NCI-H2196 (cell line): ENCODE data around the gene LARGE1.
A peak's percentile ranks its signal among the peaks of the same experiment; 100 is the strongest.

ENCODE experiments used
- DNase-seq: peaks from one replicate; lab custom pipeline; 2025; ENCODE audit not compliant: unreplicated experiment; lab: John Stamatoyannopoulos, UW

The LARGE1 gene

DNA sequence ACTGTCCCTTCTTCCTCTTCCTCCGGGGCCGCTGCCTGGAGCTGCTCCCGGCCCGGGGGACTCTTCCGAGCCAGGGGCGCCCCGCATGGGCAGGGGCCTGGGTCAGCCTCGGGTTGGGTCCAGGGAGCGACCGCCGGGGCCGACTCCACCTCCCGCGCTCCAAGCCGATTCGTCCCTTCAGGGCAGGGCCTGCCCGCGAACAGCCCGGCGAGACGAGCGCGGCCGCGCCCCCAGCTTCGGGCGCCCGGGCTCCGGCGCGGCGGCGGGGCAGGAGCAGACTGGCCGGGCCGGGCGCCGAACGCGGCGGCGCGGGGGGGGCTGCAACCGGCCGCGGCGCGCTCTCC, at the start of gene LARGE1:
TSS of gene LARGE1 (minus strand) at position 280 of the 344 bp plus-strand sequence.
- DNase-seq: no peak

DNA sequence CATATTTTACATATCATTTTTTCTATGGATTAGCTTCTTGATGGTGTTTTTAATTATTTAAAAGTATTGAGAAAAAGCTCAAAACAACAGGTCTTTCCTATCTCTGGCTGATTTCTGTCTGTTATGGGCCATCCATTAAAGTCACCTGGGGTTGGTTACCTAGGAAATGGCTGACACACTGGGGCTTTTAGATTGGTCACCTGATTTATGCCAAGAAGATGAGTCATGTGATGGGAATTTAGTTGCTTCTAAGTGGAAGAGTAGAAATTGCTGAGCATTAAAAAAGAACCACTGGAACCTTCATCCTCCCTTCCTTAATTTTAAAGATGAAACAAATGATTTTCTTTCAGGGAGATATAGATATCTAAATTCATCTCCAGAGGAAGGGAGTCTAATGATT, 48.8 kb upstream of the LARGE1 start:
- DNase-seq: no peak

DNA sequence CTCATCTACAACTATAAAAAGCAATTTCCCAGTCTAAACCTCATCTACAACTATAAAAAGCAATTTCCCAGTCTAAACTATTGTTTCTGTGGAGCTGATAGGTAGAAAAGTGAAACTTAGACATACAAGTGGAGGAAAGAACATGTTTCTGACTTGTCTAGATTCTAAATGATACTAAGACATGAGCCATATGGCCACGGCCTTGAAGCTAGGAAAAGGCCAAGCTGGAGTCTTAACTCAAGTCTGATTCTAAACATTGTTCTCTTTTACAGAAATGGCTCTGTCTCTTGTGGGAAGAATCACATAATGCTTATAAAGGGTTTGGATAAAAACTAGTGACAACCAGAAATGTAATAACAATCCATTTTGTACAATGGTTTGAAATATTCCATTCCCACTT, 43.8 kb upstream of the LARGE1 start:
- DNase-seq: no peak

DNA sequence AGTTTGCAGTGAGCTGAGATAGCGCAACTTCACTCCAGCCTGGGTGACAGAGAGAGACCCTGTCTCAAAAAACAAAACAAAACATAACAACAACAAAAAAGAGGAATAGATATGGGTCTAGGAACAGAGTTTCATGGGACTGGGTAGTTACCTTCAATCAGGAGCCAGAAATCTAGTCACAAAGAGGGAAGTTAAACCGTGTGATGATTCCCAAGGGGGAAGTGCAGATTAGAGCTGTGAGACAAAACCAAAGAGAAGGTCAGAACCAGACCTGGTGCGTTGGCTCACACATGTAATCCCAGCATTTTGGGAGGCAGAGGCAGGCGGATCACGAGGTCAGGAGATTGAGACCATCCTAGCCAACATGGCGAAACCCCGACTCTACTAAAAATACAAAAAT, 42.1 kb upstream of the LARGE1 start:
- no peak for DNase-seq

DNA sequence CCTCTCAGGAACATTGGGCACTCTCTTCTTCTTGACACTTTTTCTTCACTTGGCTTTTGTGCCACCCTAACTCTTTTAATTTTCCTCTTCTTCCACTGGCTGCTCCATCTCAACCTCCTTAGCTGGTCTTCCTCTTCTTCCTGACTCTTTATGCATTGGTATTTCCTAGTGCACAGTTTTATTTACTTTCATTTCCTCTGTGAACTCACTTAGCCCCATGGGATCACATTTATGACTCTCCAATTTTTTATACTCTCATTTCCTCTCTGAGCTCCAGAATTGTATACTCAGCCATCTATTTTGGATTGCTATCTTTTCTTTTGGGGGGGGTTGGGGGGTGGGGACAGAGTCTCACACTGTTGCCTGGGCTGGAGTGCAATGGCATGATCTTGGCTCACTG, 38.5 kb upstream of the LARGE1 start:
- no peak for DNase-seq

DNA sequence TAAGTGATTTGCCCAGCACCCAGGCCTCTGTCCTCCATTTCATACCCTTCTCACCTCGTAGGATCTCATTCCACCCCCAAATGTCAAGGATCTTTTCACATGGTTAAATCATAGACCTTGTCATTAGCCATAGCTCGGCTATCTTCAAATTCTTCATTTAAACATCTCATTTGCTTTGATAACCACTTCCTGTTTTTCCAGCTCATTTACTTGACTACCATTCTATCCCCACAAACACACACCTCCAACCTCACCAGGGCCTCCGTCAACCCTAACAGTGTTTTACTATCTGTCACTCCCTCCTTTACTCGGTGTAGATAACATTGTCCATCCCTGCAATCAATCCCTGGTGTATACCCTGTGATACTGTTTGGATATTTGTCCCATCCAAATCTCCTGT, 36.8 kb upstream of the LARGE1 start:
- DNase-seq: no peak

DNA sequence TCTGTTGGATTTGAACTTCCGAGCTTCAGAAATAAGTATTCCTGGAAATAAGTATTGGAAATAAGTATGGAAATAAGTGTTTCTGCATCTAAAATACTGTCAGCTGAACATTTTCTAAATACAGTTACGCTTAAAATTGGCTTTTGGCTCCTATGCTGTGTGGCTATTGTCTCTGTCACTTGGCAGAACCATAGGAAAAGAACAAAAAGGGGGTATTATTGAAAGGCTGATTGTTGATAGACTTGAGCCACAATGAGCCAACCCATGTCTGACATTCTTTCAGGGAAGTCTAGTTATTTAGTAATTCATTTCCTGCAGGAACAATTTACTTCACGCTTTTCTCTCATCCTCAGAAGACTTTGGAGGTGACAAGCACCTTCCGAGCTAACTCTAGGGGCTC, 32.5 kb upstream of the LARGE1 start:
- no peak for DNase-seq

DNA sequence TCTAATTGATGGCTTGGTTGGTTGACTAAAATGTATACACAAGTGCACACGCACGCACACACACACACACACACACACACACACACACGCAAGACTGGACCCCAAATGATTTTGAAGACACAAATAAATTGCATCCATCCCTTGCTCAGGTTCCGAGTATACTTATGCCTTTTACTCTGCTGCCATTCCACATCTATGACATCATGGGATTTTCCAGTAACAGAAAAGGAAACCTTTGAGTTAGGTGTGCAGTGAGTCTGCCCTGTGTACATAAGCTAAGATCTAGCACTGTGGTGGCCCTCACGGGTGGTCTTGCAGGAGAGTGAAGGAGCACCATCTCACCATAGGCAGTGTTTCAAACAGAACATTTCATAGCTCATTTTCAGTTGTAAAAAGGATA, 20.5 kb upstream of the LARGE1 start:
- DNase-seq: no peak

DNA sequence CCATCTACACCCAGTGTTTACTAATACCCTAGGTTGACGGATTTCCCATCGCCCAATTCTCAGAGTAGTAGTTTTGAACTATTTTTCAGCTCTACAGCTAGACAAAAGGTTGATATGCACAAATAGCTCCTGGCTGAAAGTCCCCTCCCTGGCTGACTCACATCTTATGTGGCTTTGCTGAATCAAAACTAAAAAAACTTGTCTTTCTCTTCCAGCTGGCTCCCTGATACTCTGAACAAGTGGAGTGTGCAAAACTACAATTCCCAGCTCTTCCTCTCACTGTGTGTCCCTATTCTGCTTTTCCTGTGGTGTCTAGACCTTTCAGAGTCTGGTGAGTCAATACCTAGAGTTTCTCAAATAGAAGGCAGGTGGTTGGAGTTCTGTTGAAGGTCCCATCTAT, 12.7 kb upstream of the LARGE1 start:
- no peak for DNase-seq

DNA sequence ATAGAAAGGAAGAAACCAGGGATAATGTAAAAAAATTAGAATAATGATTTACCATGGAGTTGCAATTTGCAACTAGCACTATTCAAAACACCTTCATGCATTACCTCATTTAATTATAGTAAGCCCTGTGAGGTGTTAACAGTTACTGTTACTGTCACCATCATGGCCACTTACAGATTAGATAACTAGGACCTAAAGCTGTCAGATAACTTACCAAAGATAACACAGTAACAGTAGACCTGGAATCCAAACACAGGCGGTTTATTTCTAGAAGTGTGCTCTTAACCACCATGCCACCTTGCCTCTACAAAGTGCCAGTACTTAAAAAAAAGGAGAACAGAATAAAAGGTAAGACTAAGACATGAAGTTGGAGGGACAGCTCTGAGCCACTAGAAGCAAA, 11.1 kb upstream of the LARGE1 start:
- no peak for DNase-seq

DNA sequence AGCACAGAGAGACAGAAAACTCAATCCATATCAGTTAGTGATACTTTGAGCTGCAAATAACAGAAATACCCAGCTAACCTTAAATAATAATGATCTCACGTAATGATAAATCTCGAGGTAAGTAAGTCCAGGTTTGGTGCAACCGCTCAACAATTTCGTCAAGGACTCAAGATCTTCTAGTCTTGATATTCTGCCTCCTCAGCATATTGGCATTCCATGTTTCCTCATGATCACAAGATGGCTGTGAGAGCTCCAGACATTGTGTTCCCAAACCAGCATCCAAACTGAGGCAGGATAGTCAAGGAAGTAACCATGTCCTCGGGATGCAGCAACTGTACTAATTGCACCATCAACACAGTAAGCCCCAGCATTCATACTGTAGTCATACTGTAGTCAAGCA, 7.5 kb upstream of the LARGE1 start:
- DNase-seq: no peak

DNA sequence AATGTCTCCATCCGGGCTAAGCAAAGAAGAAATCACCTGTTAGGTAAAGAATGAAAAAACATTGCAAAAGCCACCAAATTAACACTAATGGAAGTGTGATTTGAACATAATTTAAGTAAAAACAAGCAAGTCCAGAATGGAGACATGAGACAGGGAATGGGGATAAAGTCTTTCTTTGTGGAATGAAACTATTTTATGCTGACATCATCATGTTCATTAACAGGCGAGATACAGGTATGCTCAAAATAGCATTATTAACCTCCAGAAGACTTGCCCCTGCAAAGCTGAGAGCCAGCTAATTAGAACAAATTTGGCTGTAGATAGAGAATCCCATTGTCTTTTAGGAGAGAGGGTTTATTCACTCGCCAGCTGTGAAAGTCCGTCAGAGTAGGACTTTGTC, 4.9 kb upstream of the LARGE1 start:
- DNase-seq: no peak

DNA sequence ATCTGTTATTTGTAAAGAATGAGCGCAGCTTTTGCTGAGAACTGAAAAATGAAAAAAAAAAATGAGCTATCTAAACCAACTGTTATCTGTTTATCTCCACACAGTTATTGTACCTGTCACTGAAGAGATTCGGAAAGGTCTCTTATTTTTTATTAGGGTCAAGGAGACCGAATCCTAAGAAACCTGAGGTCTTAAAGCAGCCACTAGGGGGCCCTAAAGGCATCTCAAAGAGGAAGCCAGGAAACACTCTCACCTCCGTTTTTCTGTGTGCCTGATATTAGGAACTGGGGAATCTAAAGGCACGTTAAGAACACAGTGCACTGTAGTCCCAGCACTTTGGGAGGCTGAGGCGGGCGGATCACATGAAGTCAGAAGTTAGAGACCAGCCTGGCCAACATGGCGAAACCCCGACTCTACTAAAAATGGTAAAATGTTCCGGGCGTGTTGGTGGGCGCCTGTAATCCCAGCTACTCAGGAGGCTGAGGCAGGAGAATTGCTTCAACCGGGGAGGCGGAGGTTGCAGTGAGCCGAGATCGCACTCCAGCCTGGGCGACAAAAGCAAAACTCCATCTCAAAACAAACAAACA, 3.5 kb upstream of the LARGE1 start:
- peak; percentile 71 for DNase-seq

DNA sequence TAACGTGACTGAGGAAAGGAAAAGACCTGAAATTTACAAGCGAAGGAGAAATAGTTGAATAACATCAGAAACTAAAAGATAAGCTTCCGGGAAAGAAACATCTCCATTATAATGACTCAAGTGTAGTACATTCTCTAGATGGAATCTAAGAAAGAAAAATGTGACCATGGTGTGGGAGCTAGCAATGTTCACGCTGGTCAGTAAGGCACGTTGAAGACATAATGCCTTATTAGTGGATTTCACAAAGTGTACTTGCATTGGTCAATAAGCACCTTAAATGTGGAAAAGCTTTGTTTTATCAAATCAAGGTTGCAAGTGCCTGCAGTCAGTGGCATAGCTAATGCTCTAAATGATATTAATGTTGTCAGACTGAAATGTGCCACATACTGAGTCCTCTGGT, 2.8 kb upstream of the LARGE1 start:
- no peak for DNase-seq

DNA sequence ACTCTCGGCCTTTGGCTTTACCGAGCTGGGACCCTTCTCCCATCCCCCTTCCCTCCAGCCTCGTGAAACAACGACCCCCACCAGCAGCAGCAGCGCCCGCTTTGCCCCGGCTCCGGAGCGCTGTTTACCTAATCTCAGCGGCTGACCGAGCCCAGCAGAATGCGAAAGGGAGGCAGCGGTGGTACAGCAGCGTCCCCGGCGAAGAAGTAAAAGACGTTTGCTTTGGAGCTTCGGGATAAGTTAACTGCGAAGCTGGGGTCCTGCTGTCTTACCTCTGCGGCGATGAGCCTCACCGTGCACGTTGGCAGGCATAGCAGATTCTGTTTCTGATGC, 2.0 kb upstream of the LARGE1 start:
- no peak for DNase-seq

DNA sequence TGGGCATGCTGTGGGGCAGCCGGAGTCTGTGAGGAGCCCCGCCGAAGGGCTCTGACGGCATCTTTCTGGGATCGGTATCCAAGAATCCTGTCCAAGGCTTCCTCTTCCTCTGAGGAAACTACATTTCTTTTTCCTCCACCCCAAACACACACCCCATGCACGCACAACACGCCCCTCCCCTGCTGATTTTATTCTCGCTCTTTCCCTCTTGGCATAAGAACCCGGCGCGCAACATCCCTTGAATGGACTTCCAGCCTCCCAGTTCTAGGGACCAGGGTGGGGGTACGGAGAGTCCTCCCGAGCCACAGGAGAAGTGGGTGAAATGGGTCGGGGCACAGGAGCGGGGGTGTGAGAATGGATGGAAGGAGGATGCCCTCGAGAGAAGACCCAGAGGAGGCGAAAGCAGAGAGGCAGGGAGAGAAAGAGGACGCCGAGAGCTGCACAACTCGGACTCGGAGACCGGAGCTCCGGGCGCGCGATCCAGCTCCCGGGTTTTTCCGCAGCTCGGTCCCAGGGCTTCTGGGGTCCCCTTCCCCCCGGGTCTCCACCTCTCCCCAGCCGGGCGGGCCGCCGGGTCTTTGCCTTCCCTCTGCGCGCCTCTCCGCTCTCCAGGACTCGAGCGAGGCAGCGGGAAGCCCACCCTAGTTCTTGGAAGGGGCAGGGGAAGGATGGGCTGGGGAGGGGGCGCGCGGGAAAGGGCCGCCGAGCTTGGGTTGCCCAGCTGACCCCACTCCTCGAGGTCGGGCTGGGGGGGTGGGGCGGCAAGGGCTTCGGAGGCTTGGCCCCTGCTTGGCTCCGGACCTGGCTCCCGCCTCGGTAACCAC, 1.5 kb upstream of the LARGE1 start:
- no peak for DNase-seq

DNA sequence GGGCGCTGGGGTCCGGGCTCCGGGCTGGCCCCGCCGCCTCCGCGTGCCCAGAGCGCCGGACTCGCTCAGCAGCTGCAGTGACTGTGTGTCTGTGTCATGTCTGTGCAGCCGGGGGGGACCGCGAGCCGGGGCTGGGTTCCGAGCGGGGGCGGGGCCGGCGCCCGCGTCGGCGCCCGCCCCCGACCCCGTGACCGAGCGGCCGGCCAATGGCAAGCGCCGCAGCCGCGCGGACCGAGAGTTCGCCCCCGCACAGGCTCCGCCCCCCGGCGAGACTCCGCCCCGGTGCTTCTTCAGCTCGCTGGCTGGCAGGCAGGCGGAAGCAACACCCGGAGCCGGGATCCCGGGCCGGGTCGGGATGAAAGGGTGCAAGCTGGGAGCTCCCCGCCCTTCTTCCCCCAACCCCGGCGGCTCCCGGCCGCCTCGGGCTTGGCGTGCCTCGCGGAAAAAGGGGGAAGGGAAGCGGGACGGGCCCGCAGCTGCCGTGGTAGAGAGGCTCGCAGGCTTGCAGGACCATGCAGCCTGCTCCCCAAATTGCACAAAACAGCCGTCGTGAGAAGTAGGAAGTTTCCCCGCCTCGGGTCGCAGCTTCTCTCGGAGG, 750 bp upstream of the LARGE1 start:
- DNase-seq: peak; percentile 86

DNA sequence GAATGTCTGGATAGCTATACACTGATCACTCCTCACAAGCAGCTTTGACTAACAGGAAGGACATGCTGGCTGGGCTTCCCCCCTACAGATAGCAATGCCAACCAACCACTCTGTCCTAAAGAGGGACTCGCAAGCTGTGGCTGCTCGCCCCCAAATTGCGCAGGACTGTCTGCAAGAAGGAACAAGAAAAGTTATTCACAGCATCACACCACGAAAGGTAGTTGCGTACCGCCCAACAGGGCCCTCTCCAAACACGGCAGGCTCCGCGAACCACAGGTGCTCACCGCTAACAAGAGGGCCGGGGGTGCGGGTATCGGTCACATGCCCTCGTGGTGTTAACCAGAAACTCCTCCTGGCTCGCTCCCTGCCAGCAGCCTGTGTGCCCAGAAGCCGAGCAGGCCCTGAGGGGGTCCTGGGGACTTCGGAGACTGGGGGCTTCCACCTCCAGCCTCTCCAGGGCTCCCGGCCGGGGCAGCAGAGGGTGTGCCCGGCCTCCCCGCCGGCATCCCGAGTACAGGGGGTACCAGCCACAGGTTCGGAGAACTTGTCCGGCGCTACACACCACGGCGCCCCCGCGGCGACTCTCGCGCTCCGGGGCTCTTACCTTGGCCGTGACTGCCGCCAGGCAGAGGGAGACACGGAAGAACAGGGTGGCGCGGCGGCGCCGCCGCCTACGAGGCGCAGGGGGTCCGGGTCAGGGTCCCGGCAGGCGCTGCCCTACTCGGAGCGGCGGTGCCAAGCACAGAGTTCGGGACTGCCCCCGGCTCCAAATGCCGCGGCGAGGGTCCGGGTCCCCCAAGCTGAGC, 682 bp downstream of the LARGE1 start:
- no peak for DNase-seq

DNA sequence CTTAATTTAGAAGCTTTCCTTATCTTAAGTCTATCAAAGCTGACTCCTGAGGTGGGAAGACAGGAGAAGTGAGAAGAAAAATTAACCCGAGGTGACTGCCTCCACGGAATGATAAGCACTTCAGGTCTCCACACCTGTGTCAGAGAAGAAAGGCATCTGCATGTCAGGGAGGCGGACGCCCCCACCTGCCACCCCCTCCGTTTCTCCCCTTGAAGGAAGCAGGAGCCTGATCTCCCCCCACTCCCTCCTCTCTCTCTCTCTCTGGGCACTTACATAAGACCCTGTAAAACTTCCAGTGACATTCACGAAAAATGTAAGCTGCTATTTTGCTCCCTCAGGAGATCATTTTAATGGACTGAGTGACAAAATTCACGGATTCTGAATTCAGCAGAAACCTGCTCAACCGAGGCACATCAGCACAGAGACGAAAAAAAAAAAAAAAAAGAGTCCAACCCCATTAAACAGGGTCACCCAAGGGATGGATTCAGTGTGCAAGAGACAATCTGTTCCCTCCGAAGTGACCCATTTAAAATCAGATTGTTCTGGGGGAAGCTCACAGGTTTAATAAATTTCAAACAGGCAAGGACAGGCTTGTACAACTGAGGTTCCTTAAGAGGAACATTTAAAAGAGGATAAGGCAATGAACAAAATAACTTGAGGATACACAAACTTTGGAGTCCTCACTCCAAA, 1.5 kb downstream of the LARGE1 start:
- DNase-seq: no peak

DNA sequence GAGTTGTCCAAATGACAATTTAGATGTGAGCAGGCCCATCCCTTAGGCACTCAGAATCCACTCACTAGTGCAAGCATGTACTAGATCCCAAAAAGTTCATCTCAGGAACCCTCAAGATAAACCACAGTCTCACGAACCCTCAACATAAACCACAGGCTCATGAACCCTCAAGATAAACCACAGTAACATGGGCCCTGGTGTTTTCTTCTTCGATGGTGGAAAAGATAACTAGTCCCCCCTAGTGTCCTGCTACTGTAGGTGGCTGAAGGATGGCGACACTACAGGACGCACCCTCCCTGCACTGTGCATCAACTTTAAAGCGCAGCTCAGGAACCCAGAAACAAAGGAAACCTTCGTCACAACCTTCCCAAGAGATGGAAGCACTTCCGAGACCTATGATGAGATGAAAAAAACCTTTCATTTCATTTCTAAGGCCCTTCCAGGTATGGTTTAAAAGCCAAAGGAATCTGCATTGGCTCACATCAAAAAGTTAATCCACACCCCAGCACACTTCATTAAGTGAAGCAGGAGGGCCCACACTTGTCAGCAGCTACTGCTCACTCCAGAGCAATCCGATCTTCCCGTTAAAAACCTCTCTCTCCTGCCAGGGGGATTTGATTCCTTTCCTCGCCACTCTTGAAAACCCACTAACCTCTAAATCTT, 2.4 kb downstream of the LARGE1 start:
- DNase-seq: no peak

DNA sequence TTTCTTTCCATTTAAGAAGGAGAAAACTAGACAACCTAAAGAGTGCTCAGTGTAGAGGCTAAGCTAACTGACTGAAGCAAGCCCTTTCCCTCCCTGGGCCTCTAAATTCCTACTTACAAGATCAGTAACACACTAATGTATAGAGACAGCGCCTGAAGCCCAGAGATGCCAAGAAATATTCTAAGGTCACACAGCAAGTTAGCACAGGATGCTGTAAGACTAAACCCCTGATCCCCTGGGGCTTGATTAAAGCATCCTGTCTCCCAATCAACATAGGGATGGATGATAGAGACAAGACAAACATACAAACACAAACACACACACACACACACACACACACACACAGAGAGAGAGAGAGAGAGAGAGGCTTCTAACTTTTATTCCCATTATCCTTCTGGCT, 5.6 kb downstream of the LARGE1 start:
- DNase-seq: no peak
